Stomach (tissue), 4 donors: Measurements from ENCODE around the gene ACTN4.

ENCODE experiments used
- CTCF ChIP-seq, 7 experiments: fragments of 450-650 bp in 4 of 7; fragments of 200-600 bp in 3 of 7; sonication (generic) in 3 of 7; IDR thresholded peaks; one replicate each; pipeline ENCODE4 v1.5.1; 2016 to 2019; ENCODE audit warnings: antibody characterized with exemption in 7 of 7, control low read depth in 2 of 7, mild to moderate bottlenecking in 1 of 7
- EP300 ChIP-seq: sonication (generic); formaldehyde crosslinking; IDR thresholded peaks from one replicate; pipeline ENCODE4 v1.6.1; 2017; ENCODE audit warnings: antibody characterized with exemption
- POLR2A ChIP-seq, 4 donors: fragments of 450-650 bp; IDR thresholded peaks; one replicate each; pipeline ENCODE4 v1.6.1; 2016; ENCODE audit warnings: antibody characterized with exemption in 4 of 4, control low read depth in 2 of 4, mild to moderate bottlenecking in 1 of 4, moderate library complexity in 1 of 4
- POLR2AphosphoS5 ChIP-seq, 3 donors: sonication (generic); formaldehyde crosslinking; IDR thresholded peaks; one replicate each; pipeline ENCODE4 v1.6.1; 2016; ENCODE audit warnings: antibody characterized with exemption in 3 of 3

- TF ChIP-seq CTCF (IDR thresholded peaks at IDR 0.05), result no peak
- no peak for TF ChIP-seq EP300
- TF ChIP-seq POLR2A (IDR thresholded peaks at IDR 0.05), result no peak
- TF ChIP-seq POLR2AphosphoS5 (IDR thresholded peaks at IDR 0.05), result no peak
Measured at GRCh38 chr19:38712161-38712748, 64.8 kb downstream of the ACTN4 start.
